ENCODE results near the gene ZC3H4. TPM values are rescaled to one million over a fixed set of nuclear protein-coding genes. Genes with fewer than 3 reads are reported as not detected.

ZC3H4 gene
- total and polyA plus RNA-seq, 2 of the 8 experiments (the other 6 are each of a cell fraction or from before 2014, with no cell fraction given), result 6.6 to 92.0 TPM

- Histone ChIP-seq H3K79me1 (ENCODE audit: low read depth, low read length) (no peaks in the 10 kb centered on the region), H2BK12ac (ENCODE audit: low read depth, low read length) (no peak overlapping the region), H2AK5ac (ENCODE audit: low read depth, low read length) (no peak overlapping the region), H2BK5ac (ENCODE audit: low read depth, low read length) (no peak overlapping the region), H2BK20ac (ENCODE audit: low read length) (no peak overlapping the region), H3K79me2 (ENCODE audit: control insufficient read depth in 1 of 2, insufficient read depth in 2 of 2, low read length in 2 of 2) (no peaks in the 10 kb centered on the region), H3K4ac (replicated peaks; ENCODE audit: insufficient read length, low read depth, low read length) (no peak overlapping the region), H3K4me1 (replicated peaks in 1 of 4; ENCODE audit: control insufficient read depth in 3 of 4, insufficient read depth in 4 of 4, low read length in 3 of 4) (peaks cover 1 to 23% (median 15%) of the 10 kb centered on the region in 4 experiments), H2AFZ (ENCODE audit: low read length) (no peak overlapping the region), H4K91ac (replicated peaks; ENCODE audit: insufficient read length, low read length) (no peak overlapping the region), H3K14ac (ENCODE audit: insufficient read length) (no peak overlapping the region), H4K8ac (ENCODE audit: extremely low read depth, insufficient read depth, low read length) (no peak overlapping the region), H3K27ac (ENCODE audit: low read depth, low read length) (no peak overlapping the region), H3K56ac (replicated peaks; ENCODE audit: insufficient read length, low read depth, low read length) (peak overlapping the region; percentile 30), H4K20me1 (replicated peaks in 1 of 2; ENCODE audit: control insufficient read depth in 1 of 2, insufficient read depth in 2 of 2, low read length in 2 of 2) (peaks cover 3% of the 10 kb centered on the region in 2 experiments), H3K23ac (ENCODE audit: insufficient read length) (no peak overlapping the region), H3K4me2 (ENCODE audit: insufficient read depth in 1 of 2, low read depth in 2 of 2, low read length in 2 of 2) (peak overlapping the region; percentile 55 to 69), H4K5ac (ENCODE audit: insufficient read length, low read depth, low read length) (no peak overlapping the region), H3K9ac (replicated peaks in 1 of 4; ENCODE audit: extremely low read depth in 1 of 4, low read depth in 3 of 4, low read length in 3 of 4) (no peak overlapping the region; a peak in 1 of 7 replicates), H3K23me2 (ENCODE audit: low read depth, low read length) (peaks cover 15% of the 10 kb centered on the region; the same call in 1 of the 2 replicates), H2BK15ac (ENCODE audit: low read length) (no peak overlapping the region), H2BK120ac (replicated peaks; ENCODE audit: low read depth, low read length) (no peak overlapping the region), H3K27me3 (replicated peaks in 1 of 4; ENCODE audit: control insufficient read depth in 3 of 4, extremely low read depth in 1 of 4, insufficient read depth in 3 of 4, low read length in 3 of 4) (peaks cover 24 to 52% (median 50%) of the 10 kb centered on the region in 4 experiments), H3K9me3 (ENCODE audit: insufficient read depth in 2 of 2, low read depth in 1 of 2, low read length in 1 of 2) (no peaks in the 10 kb centered on the region), H3K4me3 (ENCODE audit: extremely low read depth in 1 of 4, insufficient read depth in 2 of 4, low read depth in 3 of 4, low read length in 4 of 4) (peak overlapping the region in 3 of 4 experiments; percentile 24 to 51 (median 34); a peak in 5 of 8 replicates), H3K36me3 (ENCODE audit: control insufficient read depth in 2 of 4, insufficient read depth in 4 of 4, low read length in 3 of 4) (no peaks in the 10 kb centered on the region), H3K18ac (ENCODE audit: extremely low read depth, low read length) (no peak overlapping the region)
- FAIRE-seq (no peak), DNase-seq (ENCODE audit: low read depth in 1 of 2, low spot score in 2 of 2) (no peak)
- ChIA-PET CTCF (ENCODE audit: partially characterized antibody) (interaction anchor here (2.9 to 3.7 kb wide), 2 partner anchors 10 to 13 kb away, joined by 7 to 42 read pairs; no protein-coding TSS in a partner anchor), POLR2A (ENCODE audit: partially characterized antibody) (interaction anchor here (1.1 to 1.5 kb wide), 4 partner anchors 10 to 202 kb away, joined by 3 to 4 read pairs (median 4); partner anchors contain the start of gene TMEM160)
- WGBS, 2 experiments (ENCODE audit: extremely low coverage in 1 of 2, insufficient coverage in 1 of 2, insufficient read length in 1 of 2, insufficient replicate concordance in 2 of 2, low coverage in 1 of 2, low lambda C conversion rate in 2 of 2, missing lambda C conversion rate in 1 of 2), result 36% methylated on average over 7 of the region's 7 CpGs; no CpG with 5 or more reads in 1 of the 2 experiments
- TF ChIP-seq BCL11A (IDR thresholded peaks at IDR 0.05; ENCODE audit: low read depth in 2 of 2, low read length in 2 of 2) (no peak), TEAD4 (IDR thresholded peaks at IDR 0.05; ENCODE audit: low read depth, low read length) (no peak), TAF7 (optimal IDR thresholded peaks at IDR 0.05; ENCODE audit: borderline replicate concordance, low read depth, low read length) (no peak), JUND (IDR thresholded peaks at IDR 0.05; ENCODE audit: low read length) (no peak), CTBP2 (IDR thresholded peaks at IDR 0.05; ENCODE audit: borderline replicate concordance, insufficient read depth, insufficient read length, low read length) (no peak), TAF1 (IDR thresholded peaks at IDR 0.05; ENCODE audit: low read depth, low read length) (no peak), SIX5 (IDR thresholded peaks at IDR 0.05; ENCODE audit: low read depth, low read length) (no peak), CHD2 (IDR thresholded peaks at IDR 0.05; ENCODE audit: low read length) (no peak), POLR2A (IDR thresholded peaks at IDR 0.05; ENCODE audit: control extremely low read depth in 1 of 2, low read depth in 2 of 2, low read length in 2 of 2) (no peak), CHD1 (IDR thresholded peaks at IDR 0.05; ENCODE audit: low read depth, low read length) (no peak), TCF12 (IDR thresholded peaks at IDR 0.05; ENCODE audit: low read depth, low read length) (no peak), BACH1 (IDR thresholded peaks at IDR 0.05; ENCODE audit: low read length) (no peak), CBX8 (IDR thresholded peaks at IDR 0.05; ENCODE audit: borderline replicate concordance, low read depth, low read length) (no peak), SUZ12 (IDR thresholded peaks at IDR 0.05; ENCODE audit: low read length) (no peak), ASH2L (IDR thresholded peaks at IDR 0.05; ENCODE audit: low read length) (no peak), RXRA (IDR thresholded peaks at IDR 0.05; ENCODE audit: insufficient read depth, low read depth, low read length) (no peak)
These were observed 90.2 kb downstream of the ZC3H4 start for GRCh38 chr19:47023448-47023794.
